ENCODE data around the gene NMUR2. TPM values are rescaled to one million over a fixed set of nuclear protein-coding genes. Genes with fewer than 3 reads are reported as not detected.

Gene NMUR2
- total RNA-seq, 1 donor from 2014 or later: 1.8 TPM

GRCh38 chr5:152425083-152425482, 20.0 kb upstream of the NMUR2 start:
- no peak for TF ChIP-seq CTCF (IDR thresholded peaks at IDR 0.05; ENCODE audit: unreplicated experiment)
- Mint-ChIP-seq H3K27ac (no peak overlapping the region), H3K4me3 (no peak overlapping the region), H3K4me1 (no peaks in the 10 kb centered on the region), H3K27me3 (ENCODE audit: low read depth) (no peaks in the 10 kb centered on the region), H3K9me3 (no peaks in the 10 kb centered on the region), H3K36me3 (no peaks in the 10 kb centered on the region)
- DNase-seq (ENCODE audit: low spot score in 2 of 2, unreplicated experiment in 2 of 2): no peak

DNA sequence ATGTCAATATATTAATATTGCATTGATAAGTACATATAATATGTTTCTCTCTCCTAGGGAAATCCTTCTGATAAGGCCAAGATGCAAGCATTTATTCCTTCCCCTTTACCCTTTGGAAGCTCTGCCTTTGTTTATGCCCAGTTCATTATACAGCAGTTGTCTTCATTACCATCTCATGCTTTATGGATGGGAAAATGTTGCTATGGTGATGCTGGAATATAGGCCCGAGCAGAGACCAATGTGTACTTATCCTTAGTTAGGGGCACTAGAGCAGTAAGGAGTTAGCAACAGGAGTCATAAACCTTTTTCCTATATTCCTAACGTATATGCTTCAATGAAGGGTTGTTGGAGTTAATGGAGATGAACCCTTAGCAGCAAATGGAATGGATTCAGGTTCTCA, 19.4 kb upstream of the NMUR2 start:
- no peak for DNase-seq (ENCODE audit: low spot score in 2 of 2, unreplicated experiment in 2 of 2)
- no peaks in the 10 kb centered on the region for H3K36me3 Mint-ChIP-seq
- H3K9me3 Mint-ChIP-seq: no peaks in the 10 kb centered on the region
- no peak overlapping the region for H3K4me3 Mint-ChIP-seq
- H3K27me3 Mint-ChIP-seq (ENCODE audit: low read depth): no peaks in the 10 kb centered on the region
- no peak overlapping the region for H3K27ac Mint-ChIP-seq
- no peak for TF ChIP-seq CTCF (IDR thresholded peaks at IDR 0.05; ENCODE audit: unreplicated experiment)
- no peaks in the 10 kb centered on the region for H3K4me1 Mint-ChIP-seq

GRCh38 chr5:152422081-152422480, 17.0 kb upstream of the NMUR2 start:
- Mint-ChIP-seq H3K27ac (no peak overlapping the region), H3K36me3 (no peaks in the 10 kb centered on the region), H3K9me3 (no peaks in the 10 kb centered on the region), H3K4me3 (no peak overlapping the region), H3K4me1 (no peaks in the 10 kb centered on the region), H3K27me3 (ENCODE audit: low read depth) (peaks cover 5% of the 10 kb centered on the region)
- TF ChIP-seq CTCF (IDR thresholded peaks at IDR 0.05; ENCODE audit: unreplicated experiment): no peak
- no peak for DNase-seq (ENCODE audit: low spot score in 2 of 2, unreplicated experiment in 2 of 2)

DNA sequence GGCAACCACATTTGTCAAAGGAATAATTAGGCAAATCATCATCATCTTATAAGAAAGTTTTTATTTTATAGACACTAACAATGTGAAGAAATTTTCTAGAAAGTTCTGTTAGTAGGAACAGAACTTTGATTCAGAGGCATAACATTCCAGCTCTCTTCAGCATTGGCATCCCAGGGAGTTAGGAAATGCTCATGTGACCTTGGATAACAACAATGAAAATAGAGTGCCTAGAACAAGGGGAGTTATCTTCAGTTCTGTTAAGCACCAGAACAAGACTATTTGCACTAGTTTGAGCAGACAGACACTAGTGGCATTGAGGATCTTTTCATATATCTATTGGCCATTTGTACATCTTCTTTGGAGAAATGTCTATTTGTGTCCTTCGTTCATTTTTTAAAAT, 7.0 kb upstream of the NMUR2 start:
- no peak for TF ChIP-seq CTCF (IDR thresholded peaks at IDR 0.05; ENCODE audit: unreplicated experiment)

DNA sequence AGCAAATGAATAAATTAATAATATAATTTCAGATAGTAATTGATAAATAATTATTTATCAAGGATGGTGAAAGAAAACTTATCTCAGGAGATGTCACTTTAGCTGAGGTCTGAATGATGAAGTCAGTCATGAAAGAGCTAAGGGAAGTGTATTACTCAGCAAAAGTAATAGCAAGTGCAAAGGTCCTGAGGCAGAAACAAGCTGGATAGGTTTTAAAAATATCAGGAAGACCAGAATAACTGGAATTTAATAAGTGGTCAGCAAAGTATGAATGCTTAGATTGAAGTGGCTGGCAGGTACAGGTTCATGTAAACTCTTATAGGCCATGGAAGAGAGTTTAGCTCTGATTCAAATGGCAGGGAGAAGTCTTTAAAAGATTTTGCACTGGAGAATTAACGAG, 1.0 kb upstream of the NMUR2 start:
- Mint-ChIP-seq H3K36me3 (no peaks in the 10 kb centered on the region), H3K27ac (no peak overlapping the region), H3K27me3 (ENCODE audit: low read depth) (peaks cover 5% of the 10 kb centered on the region), H3K9me3 (peaks cover 12% of the 10 kb centered on the region), H3K4me1 (peaks cover 7% of the 10 kb centered on the region), H3K4me3 (no peak overlapping the region)
- no peak for TF ChIP-seq CTCF (IDR thresholded peaks at IDR 0.05; ENCODE audit: unreplicated experiment)
- no peak for DNase-seq (ENCODE audit: low spot score in 2 of 2, unreplicated experiment in 2 of 2)

More for the DNA sequence above, 7.0 kb upstream of the NMUR2 start:
- Mint-ChIP-seq H3K9me3 (peaks cover 24% of the 10 kb centered on the region), H3K36me3 (peaks cover 2% of the 10 kb centered on the region), H3K4me1 (no peaks in the 10 kb centered on the region), H3K27ac (no peak overlapping the region), H3K27me3 (ENCODE audit: low read depth) (no peaks in the 10 kb centered on the region), H3K4me3 (no peak overlapping the region)
- DNase-seq (ENCODE audit: low spot score in 2 of 2, unreplicated experiment in 2 of 2): no peak

DNA sequence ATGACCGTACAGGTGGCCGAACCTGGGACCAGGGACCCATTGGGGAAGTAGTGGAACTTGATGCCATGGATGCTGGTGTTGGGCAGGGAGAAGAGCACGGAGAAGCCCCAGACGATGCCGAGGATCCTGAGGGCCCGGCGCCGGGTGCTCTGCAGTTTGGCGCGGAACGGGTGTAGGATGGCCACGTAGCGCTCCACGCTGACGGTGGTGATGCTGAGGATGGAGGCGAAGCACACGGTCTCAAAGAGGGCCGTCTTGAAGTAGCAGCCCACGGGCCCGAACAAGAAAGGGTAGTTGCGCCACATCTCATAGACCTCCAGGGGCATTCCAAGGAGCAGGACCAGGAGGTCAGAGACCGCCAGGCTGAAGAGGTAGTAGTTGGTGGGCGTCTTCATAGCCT, 585 bp downstream of the NMUR2 start:
- no peak for TF ChIP-seq CTCF (IDR thresholded peaks at IDR 0.05; ENCODE audit: unreplicated experiment)
- DNase-seq (ENCODE audit: low spot score in 2 of 2, unreplicated experiment in 2 of 2): no peak
- Mint-ChIP-seq H3K27ac (no peak overlapping the region), H3K27me3 (ENCODE audit: low read depth) (peaks cover 5% of the 10 kb centered on the region), H3K36me3 (no peaks in the 10 kb centered on the region), H3K4me1 (peaks cover 7% of the 10 kb centered on the region), H3K4me3 (peak overlapping the region; percentile 20), H3K9me3 (peaks cover 12% of the 10 kb centered on the region)
